ENCODE measurements around the gene HINT3. TPM values are rescaled to one million over a fixed set of nuclear protein-coding genes. Genes with fewer than 3 reads are reported as not detected.

The HINT3 gene
- total RNA-seq, 2 donors from 2014 or later: 29.5 to 40.9 TPM

- intact Hi-C loops (cut with DNase I): no loop called here
- Histone ChIP-seq H3K27ac (no peak overlapping the region), H3K9me3 (no peaks in the 10 kb centered on the region), H3K4me1 (replicated peaks) (no peaks in the 10 kb centered on the region), H3K36me3 (no peaks in the 10 kb centered on the region), H3K27me3 (replicated peaks; ENCODE audit: insufficient read depth) (no peaks in the 10 kb centered on the region), H3K4me3 (no peak overlapping the region)
- 94% methylated on average over 2 of the region's 2 CpGs for WGBS
- no peak for DNase-seq (ENCODE audit: low spot score)
- no peak for TF ChIP-seq POLR2AphosphoS5 (IDR thresholded peaks at IDR 0.05)
- no peak for TF ChIP-seq POLR2A (IDR thresholded peaks at IDR 0.05)
- no peak for TF ChIP-seq CTCF (IDR thresholded peaks at IDR 0.05)
These were observed 16.8 kb upstream of the HINT3 start for GRCh38 chr6:125939791-125940190.

- Histone ChIP-seq H3K9me3 (no peaks in the 10 kb centered on the region), H3K4me1 (replicated peaks) (no peaks in the 10 kb centered on the region), H3K4me3 (no peak overlapping the region), H3K27ac (no peak overlapping the region), H3K27me3 (replicated peaks; ENCODE audit: insufficient read depth) (no peaks in the 10 kb centered on the region), H3K36me3 (no peaks in the 10 kb centered on the region)
- DNase-seq (ENCODE audit: low spot score): no peak
- intact Hi-C loops (cut with DNase I): no loop called here
- TF ChIP-seq CTCF (IDR thresholded peaks at IDR 0.05): no peak
- TF ChIP-seq POLR2AphosphoS5 (IDR thresholded peaks at IDR 0.05): no peak
- no peak for TF ChIP-seq POLR2A (IDR thresholded peaks at IDR 0.05)
- 54% methylated on average over 5 of the region's 5 CpGs for WGBS
These were observed 16.1 kb upstream of the HINT3 start for GRCh38 chr6:125940247-125941041.

- intact Hi-C loops (cut with DNase I): no loop called here
- no peak for TF ChIP-seq POLR2A (IDR thresholded peaks at IDR 0.05)
- no peak for TF ChIP-seq POLR2AphosphoS5 (IDR thresholded peaks at IDR 0.05)
- no peak for TF ChIP-seq CTCF (IDR thresholded peaks at IDR 0.05)
- no peaks in the 10 kb centered on the region for H3K4me1 ChIP-seq (replicated peaks)
- DNase-seq (ENCODE audit: low spot score): no peak
- H3K9me3 ChIP-seq: no peaks in the 10 kb centered on the region
- whole genome bisulfite sequencing: 84% methylated on average over 10 of the region's 10 CpGs
- no peaks in the 10 kb centered on the region for H3K36me3 ChIP-seq
- no peak overlapping the region for H3K27ac ChIP-seq
- no peak overlapping the region for H3K4me3 ChIP-seq
- no peaks in the 10 kb centered on the region for H3K27me3 ChIP-seq (replicated peaks; ENCODE audit: insufficient read depth)
These were observed 13.7 kb upstream of the HINT3 start for GRCh38 chr6:125942672-125943527.

GRCh38 chr6:125943528-125944433 lies 12.8 kb upstream of the HINT3 start:
- H3K27me3 ChIP-seq (replicated peaks; ENCODE audit: insufficient read depth): no peaks in the 10 kb centered on the region
- no peak overlapping the region for H3K4me3 ChIP-seq
- intact Hi-C loops (cut with DNase I): no loop called here
- 85% methylated on average over 4 of the region's 4 CpGs for WGBS
- no peak for DNase-seq (ENCODE audit: low spot score)
- peak overlapping the region in 1 of 2 donors; percentile 27 for H3K27ac ChIP-seq
- H3K9me3 ChIP-seq: no peaks in the 10 kb centered on the region
- H3K36me3 ChIP-seq: no peaks in the 10 kb centered on the region
- no peak for TF ChIP-seq POLR2AphosphoS5 (IDR thresholded peaks at IDR 0.05)
- TF ChIP-seq POLR2A (IDR thresholded peaks at IDR 0.05): no peak
- TF ChIP-seq CTCF (IDR thresholded peaks at IDR 0.05): no peak
- no peaks in the 10 kb centered on the region for H3K4me1 ChIP-seq (replicated peaks)

All from prostate gland (tissue), 2 donors.